ENCODE data around the gene FNDC8. TPM values are rescaled to one million over a fixed set of nuclear protein-coding genes. Genes with fewer than 3 reads are reported as not detected.

Gene FNDC8
- total RNA-seq, 1 experiment from 2014 or later = not detected

DNA sequence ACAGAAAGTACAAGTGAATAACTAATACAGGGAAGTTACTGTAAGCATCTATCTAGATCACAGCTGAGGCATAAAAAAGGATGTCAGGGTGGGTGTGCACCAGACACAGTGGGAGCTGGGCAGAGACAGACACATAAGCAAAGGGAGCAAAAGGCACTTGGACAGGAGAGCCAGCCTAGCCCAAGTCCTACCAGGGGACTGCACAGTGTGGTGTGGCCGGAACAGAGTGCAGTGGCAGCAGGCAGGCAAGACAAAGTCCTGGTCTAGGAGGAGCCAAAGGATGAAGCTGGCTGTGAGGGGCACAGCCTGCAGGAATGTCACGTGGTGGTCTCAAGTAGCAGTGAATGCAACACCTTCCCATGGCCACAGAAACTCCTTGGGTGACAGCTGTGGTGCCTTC lies 23.6 kb upstream of the FNDC8 start (continued):
- TF ChIP-seq, protein P1, sequence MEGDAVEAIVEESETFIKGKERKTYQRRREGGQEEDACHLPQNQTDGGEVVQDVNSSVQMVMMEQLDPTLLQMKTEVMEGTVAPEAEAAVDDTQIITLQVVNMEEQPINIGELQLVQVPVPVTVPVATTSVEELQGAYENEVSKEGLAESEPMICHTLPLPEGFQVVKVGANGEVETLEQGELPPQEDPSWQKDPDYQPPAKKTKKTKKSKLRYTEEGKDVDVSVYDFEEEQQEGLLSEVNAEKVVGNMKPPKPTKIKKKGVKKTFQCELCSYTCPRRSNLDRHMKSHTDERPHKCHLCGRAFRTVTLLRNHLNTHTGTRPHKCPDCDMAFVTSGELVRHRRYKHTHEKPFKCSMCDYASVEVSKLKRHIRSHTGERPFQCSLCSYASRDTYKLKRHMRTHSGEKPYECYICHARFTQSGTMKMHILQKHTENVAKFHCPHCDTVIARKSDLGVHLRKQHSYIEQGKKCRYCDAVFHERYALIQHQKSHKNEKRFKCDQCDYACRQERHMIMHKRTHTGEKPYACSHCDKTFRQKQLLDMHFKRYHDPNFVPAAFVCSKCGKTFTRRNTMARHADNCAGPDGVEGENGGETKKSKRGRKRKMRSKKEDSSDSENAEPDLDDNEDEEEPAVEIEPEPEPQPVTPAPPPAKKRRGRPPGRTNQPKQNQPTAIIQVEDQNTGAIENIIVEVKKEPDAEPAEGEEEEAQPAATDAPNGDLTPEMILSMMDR (IDR thresholded peaks at IDR 0.05) = no peak

DNA sequence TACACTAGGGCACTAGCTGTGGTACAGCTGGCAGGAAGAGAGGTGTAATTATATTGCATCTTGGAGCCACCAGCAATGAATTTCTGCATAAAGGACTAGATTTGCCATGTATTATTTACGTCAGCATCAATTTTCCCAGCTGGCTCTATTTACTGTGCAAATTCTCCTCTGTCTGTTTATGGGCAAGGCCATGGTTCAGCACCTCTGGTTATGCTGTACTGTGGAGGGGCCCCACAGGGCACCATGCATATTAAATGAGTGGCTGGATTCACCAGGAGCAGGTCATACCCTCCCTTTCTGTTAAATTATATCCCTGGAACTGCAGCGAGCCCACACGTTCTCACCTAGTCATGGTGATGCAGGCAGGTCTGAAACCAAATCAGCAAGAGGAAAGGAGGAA lies 21.5 kb upstream of the FNDC8 start:
- Mint-ChIP-seq H3K9me3 (no peaks in the 10 kb centered on the region), H3K4me3 (no peak overlapping the region), H3K27ac (no peak overlapping the region), H3K4me1 (no peaks in the 10 kb centered on the region), H3K36me3 (peaks cover 7% of the 10 kb centered on the region; the same call in 1 of the 2 replicates), H3K27me3 (ENCODE audit: low read depth) (no peaks in the 10 kb centered on the region)
- CTCF ChIA-PET = no interaction called here
- DNase-seq (ENCODE audit: low spot score) (no peak), ATAC-seq (no peak)
- POLR2A ChIA-PET = no interaction called here
- TF ChIP-seq, protein P2, sequence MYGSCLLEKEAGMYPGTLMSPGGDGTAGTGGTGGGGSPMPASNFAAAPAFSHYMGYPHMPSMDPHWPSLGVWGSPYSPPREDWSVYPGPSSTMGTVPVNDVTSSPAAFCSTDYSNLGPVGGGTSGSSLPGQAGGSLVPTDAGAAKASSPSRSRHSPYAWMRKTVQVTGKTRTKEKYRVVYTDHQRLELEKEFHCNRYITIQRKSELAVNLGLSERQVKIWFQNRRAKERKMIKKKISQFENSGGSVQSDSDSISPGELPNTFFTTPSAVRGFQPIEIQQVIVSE (CRISPR knock-in tag; IDR thresholded peaks at IDR 0.05; ENCODE audit: borderline replicate concordance) = no peak
- no peak for TF ChIP-seq MYBL2 (CRISPR knock-in tag; IDR thresholded peaks at IDR 0.05)

DNA sequence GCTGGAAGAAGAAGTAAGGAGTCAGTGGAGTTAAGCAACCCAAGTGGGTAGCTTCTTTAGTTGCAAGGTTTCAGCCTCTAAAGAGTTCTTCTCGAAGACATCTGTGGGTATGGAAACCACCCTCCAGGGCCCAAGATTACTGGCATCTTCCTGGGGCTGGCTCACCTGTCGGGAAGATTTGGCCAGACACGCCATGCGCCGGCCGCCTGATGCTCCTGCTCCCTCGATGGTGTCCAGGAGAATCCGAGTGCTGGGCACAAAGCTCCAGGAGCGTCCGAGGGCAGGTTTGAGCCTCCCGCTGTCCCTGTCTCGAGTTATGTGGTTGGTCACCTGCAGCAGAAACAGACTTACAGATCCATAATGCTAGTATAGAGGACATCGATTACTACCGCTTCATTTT lies 20.4 kb upstream of the FNDC8 start:
- CTCF ChIA-PET = no interaction called here
- POLR2A ChIA-PET = no interaction called here
- H3K27ac Mint-ChIP-seq = peak overlapping the region; percentile 65; the same call in 1 of the 2 replicates
- H3K4me1 Mint-ChIP-seq = no peaks in the 10 kb centered on the region
- no peaks in the 10 kb centered on the region for H3K27me3 Mint-ChIP-seq (ENCODE audit: low read depth)
- H3K4me3 Mint-ChIP-seq = no peak overlapping the region
- H3K9me3 Mint-ChIP-seq = no peaks in the 10 kb centered on the region
- peaks cover 16% of the 10 kb centered on the region for H3K36me3 Mint-ChIP-seq
- TF ChIP-seq NFATC4 (CRISPR knock-in tag; IDR thresholded peaks at IDR 0.05) = no peak
- TF ChIP-seq ZNF138 (CRISPR knock-in tag; conservative IDR thresholded peaks at IDR 0.05) = no peak
- TF ChIP-seq, protein P3, sequence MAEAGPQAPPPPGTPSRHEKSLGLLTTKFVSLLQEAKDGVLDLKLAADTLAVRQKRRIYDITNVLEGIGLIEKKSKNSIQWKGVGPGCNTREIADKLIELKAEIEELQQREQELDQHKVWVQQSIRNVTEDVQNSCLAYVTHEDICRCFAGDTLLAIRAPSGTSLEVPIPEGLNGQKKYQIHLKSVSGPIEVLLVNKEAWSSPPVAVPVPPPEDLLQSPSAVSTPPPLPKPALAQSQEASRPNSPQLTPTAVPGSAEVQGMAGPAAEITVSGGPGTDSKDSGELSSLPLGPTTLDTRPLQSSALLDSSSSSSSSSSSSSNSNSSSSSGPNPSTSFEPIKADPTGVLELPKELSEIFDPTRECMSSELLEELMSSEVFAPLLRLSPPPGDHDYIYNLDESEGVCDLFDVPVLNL (CRISPR knock-in tag; IDR thresholded peaks at IDR 0.05; ENCODE audit: borderline replicate concordance, low read depth) = no peak
- no peak for TF ChIP-seq GABPB1 (CRISPR knock-in tag; IDR thresholded peaks at IDR 0.05)
- no peak for TF ChIP-seq SP1 (CRISPR knock-in tag; conservative IDR thresholded peaks at IDR 0.05)
- TF ChIP-seq, protein P4, sequence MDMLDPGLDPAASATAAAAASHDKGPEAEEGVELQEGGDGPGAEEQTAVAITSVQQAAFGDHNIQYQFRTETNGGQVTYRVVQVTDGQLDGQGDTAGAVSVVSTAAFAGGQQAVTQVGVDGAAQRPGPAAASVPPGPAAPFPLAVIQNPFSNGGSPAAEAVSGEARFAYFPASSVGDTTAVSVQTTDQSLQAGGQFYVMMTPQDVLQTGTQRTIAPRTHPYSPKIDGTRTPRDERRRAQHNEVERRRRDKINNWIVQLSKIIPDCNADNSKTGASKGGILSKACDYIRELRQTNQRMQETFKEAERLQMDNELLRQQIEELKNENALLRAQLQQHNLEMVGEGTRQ (CRISPR knock-in tag; IDR thresholded peaks at IDR 0.05) = no peak
- no peak for TF ChIP-seq KAT7 (CRISPR knock-in tag; IDR thresholded peaks at IDR 0.05; ENCODE audit: borderline replicate concordance)
- ATAC-seq (no peak), DNase-seq (ENCODE audit: low spot score) (no peak)

DNA sequence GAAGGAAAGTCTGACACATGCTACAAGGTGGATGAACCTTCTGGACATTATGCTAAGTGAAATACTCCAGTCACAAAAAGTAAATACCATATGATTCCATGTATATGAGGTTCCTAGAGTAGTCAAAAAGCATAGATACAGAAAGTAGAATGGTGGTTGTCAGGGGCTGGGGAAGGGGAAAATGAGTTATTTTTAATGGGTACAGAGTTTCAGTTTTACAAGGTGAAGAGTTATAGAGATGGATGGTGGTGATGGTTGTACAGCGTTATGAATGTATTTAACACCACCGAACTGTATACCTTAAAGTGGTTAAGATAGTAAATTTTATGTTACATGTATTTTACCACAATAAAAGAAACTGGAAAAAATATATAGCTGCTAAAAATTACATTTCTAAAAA lies 19.7 kb upstream of the FNDC8 start:
- no peaks in the 10 kb centered on the region for H3K27me3 Mint-ChIP-seq (ENCODE audit: low read depth)
- POLR2A ChIA-PET = no interaction called here
- H3K9me3 Mint-ChIP-seq = no peaks in the 10 kb centered on the region
- no peak for TF ChIP-seq NR1H2 (CRISPR knock-in tag; IDR thresholded peaks at IDR 0.05)
- TF ChIP-seq GABPB1 (CRISPR knock-in tag; IDR thresholded peaks at IDR 0.05) = no peak
- TF ChIP-seq, protein P3 (CRISPR knock-in tag; IDR thresholded peaks at IDR 0.05; ENCODE audit: borderline replicate concordance, low read depth) = no peak
- no peak for TF ChIP-seq RORB (CRISPR knock-in tag; IDR thresholded peaks at IDR 0.05)
- TF ChIP-seq, protein P5, sequence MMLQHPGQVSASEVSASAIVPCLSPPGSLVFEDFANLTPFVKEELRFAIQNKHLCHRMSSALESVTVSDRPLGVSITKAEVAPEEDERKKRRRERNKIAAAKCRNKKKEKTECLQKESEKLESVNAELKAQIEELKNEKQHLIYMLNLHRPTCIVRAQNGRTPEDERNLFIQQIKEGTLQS (CRISPR knock-in tag; conservative IDR thresholded peaks at IDR 0.05) = no peak
- TF ChIP-seq, protein P6, sequence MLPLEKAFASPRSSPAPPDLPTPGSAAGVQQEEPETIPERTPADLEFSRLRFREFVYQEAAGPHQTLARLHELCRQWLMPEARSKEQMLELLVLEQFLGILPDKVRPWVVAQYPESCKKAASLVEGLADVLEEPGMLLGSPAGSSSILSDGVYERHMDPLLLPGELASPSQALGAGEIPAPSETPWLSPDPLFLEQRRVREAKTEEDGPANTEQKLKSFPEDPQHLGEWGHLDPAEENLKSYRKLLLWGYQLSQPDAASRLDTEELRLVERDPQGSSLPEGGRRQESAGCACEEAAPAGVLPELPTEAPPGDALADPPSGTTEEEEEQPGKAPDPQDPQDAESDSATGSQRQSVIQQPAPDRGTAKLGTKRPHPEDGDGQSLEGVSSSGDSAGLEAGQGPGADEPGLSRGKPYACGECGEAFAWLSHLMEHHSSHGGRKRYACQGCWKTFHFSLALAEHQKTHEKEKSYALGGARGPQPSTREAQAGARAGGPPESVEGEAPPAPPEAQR (CRISPR knock-in tag; IDR thresholded peaks at IDR 0.05) = no peak
- TF ChIP-seq ZNF671 (CRISPR knock-in tag; IDR thresholded peaks at IDR 0.05) = no peak
- TF ChIP-seq SMAD3 (CRISPR knock-in tag; IDR thresholded peaks at IDR 0.05; ENCODE audit: borderline replicate concordance) = no peak
- no peak for TF ChIP-seq FOXP1 (CRISPR knock-in tag; IDR thresholded peaks at IDR 0.05; ENCODE audit: borderline replicate concordance)
- TF ChIP-seq NFE2L1 (CRISPR knock-in tag; IDR thresholded peaks at IDR 0.05) = no peak
- H3K4me3 Mint-ChIP-seq = no peak overlapping the region
- H3K27ac Mint-ChIP-seq = no peak overlapping the region
- DNase-seq (ENCODE audit: low spot score) = no peak
- peaks cover 22% of the 10 kb centered on the region for H3K36me3 Mint-ChIP-seq
- CTCF ChIA-PET = no interaction called here
- no peaks in the 10 kb centered on the region for H3K4me1 Mint-ChIP-seq
- ATAC-seq = no peak
